ENCODE data around the gene GFM1.
A peak's percentile ranks its signal among the peaks of the same experiment; 100 is the strongest.

Gene GFM1

DNA sequence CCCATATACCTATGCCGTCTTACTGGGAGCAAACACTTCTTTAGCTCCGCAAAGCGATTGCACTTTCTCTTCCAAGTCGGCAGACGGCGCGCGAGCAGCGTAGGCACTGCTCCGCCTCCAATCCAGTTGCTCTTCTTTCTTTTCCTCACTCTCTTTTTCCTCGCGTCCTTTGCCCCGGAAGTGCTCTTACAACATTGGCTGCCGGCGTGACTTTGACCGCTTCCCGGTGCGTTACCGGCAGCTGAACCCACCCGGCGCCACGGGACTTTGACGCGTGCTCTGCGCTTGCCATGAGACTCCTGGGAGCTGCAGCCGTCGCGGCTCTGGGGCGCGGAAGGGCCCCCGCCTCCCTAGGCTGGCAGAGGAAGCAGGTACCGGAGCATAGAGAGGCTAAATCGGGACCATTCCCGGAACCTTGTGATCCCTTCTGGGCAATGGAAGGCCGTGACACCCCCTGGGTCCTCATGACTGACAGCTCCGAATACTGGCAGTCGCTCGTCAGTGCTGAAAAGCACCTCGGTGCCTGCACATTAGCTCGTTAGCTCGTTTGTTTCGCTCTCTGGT is at the start of gene GFM1:
TSS of gene GFM1 (plus strand) at position 183 of the 564 bp plus-strand sequence. CDS start at position 291, 108 bp downstream.
- DNase-seq: peak; percentile 95

DNA sequence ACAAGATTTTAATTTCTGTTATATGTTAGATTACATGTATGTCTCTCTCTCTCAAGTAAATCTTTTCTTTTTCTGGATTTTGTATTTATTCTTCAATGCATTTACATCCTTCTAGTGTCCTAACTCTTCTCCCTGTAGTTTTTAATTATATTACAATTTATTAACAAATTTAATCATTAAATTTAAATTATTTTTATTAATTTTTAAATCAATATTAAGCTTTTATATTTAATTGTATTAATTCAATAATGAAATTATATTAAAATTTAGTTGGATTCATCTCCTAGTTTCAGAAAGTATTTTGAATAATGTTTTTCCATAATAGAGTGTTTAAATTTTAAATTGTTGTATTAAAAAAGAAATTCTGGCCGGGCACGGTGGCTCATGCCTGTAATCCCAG is 43.5 kb upstream of the GFM1 start:
- DNase-seq: no peak

DNA sequence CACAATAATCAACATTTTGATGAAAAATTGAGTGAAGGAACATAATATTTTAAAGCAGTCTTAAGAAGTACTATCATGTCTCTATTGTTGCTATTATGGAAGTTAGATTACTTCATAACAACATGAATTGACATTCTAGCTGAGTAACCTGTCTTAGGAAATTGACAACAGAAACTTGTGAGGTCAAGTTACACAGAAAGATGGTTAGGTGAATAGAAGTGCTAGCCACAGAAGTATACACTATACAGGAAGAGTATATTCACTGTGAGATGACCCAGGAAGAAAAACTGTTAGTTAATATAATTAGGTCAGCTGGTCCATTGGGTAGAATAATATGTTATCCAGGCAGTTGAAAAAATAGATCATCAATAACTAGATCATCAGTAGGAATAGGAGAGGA is 42.1 kb upstream of the GFM1 start:
- no peak for DNase-seq

DNA sequence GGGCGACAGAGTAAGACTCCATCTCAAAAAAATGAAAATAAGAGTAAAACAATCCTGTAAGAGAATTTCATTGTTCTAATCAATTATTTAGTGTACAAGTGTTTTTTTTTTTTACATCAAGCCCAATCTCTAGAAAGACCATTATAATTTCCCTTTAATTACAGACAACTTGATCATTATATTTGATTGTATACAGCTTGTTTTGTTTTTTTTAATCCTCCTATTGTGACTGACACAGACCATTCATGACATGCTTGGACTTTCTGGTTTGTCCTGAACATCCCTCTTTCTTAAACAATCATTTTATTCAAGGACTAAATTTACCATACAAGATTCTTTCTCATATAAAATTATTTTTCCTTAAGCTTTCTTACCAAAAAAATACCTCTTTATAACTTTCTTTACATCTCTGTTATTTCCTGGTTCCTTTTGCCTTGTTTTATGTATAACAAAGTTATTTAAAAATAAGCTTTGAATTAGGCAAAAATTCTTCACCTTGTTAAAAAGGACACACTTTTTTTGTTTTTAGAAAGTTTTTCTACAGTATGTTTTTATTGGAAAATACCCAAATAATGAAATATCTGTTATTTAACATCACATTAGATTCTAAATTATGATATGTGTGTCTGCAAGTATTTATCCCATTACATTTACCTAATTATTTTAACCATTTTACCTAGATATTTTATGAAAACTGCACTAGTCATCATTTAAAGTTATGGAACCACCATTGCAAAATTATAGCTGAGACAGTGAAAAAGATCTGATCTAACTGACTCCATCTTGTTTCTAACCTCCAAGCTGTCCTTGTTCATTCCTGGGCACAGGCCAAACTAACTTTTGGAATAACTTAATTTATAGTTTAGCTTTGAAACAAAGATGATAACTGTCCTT is 26.1 kb upstream of the GFM1 start:
- no peak for DNase-seq

DNA sequence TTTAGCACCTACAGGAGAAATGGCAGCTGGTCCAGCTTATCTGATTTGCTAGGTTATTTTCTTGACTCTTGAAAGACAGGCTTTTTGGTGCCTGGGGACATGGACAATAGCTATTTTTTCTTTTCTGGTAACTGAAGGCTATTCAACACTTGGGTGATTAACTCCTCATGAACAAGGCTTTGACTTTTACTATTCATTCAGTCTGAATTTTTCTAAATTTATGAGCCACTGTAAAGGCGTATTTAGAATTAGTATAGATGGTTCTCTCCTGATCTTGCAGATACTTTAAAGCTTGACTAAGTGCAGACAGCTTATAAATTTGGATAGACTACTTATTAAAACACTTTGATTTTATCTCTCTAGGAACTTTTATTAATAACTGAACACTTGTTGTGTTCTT is 18.4 kb upstream of the GFM1 start:
- DNase-seq: no peak

DNA sequence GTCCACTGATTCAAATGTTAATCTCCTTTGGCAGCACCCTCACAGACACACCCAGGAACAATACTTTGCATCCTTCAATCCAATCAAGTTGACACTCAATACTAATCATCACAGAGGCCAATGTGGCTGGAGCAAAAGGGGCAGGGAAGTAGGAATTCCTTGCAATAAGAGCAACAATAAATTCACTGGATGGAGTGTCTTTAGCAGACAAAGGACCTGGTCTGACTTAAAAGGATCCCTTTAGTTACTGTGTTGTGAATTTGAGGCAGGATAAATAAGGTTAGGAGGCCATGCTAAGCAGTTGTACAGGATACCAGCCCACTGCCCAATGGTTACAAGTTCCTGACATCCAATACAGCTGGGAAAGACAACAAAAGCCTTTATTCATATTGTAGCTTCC is 12.3 kb upstream of the GFM1 start:
- DNase-seq: no peak

DNA sequence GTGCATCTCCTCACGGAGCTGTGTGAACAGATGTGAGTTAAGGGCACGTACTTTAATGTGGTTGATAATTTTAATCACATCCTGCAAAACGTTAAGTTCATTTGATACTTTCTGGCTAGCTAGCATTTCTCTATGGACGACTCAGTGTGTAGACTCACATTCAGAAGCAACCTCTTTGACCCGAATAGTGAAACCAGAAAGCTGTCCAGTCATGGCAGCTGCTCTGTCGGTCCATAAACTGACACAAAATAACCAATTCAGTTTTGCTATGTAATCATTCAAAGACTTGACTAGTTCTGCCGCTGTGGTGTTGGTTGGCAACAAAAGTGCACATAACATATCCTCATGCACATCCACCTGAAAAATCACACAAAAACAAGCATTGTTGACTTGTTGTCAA is 3.7 kb upstream of the GFM1 start:
- DNase-seq: no peak

DNA sequence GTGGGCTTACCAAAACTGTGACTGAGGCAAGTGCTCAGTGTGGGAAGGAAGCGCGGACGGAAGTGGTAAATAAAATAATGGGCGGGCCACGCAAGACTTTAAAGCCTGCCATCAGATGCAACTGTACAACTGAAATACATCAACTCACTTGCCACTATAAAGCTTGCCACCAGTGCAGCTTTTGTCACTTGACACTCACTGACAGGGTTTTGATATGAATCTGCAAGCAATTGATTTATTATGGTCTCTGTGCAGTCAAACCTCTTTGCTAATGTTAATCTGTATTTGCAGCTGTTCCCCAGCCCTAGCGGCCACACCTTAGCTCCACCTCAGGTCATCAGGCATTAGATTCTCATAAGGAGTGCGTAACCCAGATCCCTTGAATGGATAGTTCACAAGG is 2.3 kb upstream of the GFM1 start:
- no peak for DNase-seq

DNA sequence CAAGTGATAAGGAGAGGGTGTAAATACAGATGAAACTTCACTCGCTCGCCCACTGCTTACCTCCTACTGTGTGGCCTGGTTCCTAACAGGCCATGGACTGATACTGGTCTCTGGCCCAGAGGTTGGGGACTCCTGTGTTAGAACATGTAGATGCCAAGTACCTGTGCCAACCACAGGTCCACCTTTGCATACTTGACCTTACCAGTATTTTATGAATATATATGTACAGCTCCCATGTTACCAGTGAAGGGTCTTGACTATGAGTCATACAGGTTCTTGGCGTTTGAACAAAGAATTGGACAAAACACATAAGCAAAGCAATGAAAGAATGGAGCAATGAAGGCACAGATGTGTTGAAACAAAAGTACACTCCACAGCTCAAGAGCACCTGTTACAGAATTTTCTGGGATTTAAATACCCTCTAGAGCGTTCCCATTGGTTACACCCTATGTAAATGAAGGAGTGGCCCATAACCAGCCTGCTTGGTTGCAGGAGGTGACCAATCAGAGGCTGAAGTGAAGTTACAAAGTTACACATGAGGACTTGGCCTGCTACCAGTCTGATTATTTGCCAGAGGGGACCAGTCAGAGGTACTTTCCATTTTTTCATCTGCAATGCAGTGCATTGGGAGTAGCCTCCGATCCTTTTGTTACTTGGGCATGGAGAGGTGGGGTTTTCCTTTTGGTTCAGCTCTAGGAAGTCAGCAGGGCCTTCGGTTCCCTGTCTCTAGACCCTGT is 1.7 kb upstream of the GFM1 start:
- DNase-seq: no peak

DNA sequence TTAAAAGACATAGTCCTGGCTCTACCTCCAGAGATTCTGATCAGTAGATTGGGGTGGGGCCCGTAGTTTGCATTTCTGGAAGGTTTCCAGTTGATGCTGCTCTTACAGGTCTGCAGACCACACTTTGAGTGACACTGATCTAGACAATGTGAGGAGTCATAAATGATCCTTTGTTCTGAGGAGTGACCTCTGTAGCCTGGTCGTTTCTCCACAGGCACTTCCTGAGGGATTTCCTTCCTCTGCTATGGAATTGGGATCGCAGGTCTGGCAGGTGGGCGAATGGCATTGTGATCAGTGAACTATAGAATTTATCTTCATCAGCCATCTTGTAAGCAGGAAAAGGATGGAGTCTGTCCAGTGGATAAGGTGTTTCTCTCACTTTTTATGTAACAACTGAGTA is 5.5 kb downstream of the GFM1 start:
- no peak for DNase-seq

DNA sequence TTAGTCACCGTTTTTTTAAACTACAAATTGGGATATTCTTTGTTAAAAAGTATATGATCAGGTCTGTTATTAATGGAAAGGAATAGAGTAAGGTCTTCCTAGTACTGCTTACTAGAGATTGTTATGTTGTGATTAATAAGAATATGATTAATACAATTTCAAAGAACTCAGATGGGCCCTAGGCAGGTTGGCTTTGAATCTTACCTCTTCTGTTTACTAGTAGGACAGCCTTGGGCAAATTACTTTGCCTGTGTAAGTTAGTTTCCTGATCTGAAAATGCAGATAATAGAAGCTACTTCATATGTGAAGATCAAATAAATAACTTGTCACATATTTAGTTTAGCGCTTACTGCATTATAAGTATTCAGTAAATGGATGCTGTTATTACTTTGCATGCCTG is 6.9 kb downstream of the GFM1 start:
- DNase-seq: no peak

DNA sequence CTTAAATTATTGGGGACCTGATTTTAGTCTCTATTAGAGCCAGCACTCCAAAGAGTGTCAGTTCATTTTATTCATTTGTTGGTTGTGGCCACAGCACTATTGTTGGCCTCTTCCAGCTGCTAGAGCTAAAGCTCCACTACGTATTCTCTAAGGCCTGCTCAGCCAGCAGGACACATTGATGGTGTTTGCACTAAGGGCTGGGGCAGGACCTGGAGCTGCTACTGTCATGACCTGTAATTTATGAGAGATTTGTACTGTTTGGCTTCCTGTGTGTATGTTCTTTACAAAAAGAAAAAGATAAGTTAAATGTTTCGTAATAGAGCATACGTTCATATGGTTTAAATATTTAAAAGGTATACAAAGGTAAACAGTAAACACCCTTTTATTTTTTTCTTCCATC is 8.1 kb downstream of the GFM1 start:
- DNase-seq: no peak

DNA sequence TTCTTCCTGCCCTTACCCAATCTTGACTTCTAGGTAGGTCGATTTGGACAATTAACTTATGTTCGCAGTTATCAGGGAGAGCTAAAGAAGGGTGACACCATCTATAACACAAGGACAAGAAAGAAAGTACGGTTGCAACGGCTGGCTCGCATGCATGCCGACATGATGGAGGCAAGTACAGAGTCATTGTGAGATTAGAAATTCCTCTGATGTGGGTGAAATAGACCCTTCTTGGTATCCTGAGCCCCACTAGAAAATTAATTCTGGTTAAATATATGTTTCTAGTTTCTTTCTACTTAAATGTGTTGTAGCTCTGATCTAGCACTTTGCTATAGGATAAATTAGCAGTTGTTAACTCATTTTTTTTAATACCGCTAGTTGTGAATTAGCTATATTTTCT is 14.6 kb downstream of the GFM1 start:
- no peak for DNase-seq

DNA sequence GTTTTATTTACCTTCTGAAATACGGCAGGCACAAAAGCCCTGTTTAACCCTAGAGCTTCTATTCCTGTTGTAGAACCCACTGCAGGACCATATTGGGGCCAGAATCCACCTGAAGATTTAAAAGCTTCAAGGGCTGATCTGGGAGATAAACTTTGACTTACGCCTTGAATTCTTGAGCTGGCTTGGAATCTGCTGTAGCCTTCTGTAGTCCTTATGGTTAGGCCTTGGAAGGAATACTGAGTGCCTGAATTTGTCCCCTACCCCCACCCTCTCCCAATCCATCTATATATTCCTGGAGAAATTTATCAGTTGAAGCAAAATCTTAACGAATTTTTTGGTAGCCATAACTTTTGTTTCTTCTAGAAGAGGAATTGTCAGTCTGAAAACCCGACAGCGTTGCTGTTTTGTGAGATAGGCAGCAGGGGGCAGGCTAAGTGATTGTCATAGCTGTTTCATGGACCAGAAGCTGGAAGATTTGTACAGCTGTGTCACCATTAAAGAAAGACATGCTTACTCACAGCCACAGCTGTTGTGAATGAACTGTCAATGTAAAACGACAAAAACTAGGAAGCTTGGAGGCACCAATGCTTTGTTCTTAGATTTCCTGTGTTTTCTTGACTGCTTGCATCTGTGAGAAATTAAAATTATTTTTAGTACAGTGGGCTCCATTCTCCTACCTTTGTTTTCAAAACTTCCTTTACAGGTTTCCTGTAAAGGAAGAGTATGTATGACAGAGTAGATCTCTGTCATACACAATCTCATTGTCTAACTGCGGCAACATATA is 15.3 kb downstream of the GFM1 start:
- DNase-seq: no peak

DNA sequence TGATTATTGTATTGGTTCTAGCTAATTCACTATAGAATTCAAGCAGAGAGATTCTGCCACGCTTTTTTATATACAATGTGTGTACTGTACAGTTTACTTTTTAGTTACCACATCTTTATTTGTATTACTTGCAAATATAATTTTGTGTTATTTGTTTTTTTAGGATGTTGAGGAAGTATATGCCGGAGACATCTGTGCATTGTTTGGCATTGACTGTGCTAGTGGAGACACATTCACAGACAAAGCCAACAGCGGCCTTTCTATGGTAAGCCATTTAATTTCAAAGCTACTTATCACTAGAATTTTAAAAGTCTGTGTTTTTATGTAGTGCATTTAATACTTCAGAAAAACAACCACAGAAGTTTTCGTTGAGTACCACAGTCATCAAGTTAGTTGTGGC is 16.4 kb downstream of the GFM1 start:
- DNase-seq: no peak

DNA sequence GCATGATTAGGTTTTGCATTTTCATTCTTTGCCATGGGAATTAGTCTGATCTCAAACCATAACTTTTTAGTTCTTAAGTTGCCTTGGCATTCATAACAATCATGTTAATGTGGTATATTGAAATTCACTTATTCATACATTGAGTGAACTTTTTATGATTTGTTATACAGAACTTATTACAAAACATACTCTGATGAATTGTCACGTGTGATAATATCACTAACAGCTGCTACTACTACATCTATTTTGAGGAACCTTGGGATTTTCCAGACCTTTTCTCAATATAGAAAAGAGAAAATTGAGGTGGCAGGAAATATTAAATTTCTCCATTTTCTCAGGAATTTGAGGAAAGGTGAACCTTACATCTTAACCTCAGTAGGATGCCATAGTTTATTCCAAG is 18.9 kb downstream of the GFM1 start:
- no peak for DNase-seq

DNA sequence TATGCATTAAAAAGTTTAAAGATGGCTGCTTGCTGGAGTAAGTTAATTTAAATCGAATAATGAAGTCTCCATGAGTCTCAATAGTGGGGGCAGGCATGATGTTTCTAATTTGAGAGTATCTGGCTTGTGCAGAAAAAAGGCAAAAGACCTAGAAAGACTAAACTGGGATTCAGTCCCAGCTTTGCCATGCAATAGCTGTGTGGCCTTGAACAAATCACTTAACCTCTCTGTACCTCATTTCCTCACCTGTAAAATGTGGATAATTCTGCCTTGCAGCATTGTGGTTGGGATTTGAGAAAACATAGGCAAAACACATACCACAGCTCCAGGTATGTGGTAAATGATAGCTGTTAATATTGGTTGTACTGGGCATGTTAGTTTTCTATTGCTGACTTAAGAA is 19.5 kb downstream of the GFM1 start:
- no peak for DNase-seq

DNA sequence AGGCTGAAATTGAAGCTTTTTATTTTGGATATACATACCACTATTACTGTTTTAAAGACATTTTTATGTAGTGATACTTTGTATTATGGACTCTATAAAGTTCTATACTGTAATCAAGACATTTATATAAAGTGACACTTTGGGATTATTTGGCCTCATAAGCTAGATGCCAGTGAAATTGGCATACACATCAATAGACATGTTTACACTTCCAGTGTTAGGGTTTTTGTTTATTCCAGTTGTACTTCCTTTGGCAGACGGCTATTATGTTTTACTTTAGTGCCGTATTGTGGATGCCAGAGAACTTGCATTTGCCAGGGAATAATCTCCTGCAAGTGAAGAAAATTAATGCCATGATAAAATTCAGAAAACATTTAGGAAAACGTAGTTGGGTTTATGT is 22.1 kb downstream of the GFM1 start:
- DNase-seq: no peak

DNA sequence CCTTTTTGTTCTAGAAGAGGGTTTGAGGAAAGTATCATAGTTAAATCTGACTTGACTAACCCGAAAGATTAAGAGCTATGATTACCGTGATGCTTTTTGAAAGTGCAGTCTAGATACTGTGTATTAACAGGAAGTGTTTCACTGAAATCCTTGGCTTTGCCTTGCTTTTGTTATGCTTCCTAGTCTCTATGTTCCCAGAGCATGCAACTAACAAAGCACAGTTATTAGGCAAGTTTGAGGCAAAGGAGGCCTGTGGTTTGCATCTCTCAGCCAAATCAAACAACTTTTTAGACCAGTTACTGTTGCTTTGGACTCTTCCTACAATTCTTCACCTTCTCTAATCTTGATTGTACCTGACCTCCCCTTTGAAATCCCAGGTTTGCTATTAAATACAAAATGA is 24.2 kb downstream of the GFM1 start:
- no peak for DNase-seq

DNA sequence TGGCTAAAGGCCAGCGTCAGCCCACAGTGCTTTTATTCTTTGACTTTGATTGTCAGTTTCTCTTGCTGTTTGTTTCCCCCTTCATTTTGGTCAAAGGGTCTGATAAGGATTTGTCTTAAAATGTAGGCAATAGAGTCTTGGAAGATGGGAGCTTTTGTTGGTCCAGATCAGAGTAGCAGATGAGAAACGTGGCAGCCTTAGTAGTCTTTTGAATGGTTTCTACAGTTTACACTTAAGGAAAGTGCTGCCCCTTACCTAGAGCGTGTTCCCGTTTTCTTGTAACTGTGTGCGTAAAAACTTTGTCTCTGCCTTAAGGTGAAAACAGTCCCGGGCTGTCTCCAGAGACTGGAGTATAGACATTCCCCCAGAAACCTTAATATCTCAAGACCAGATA is 27.5 kb downstream of the GFM1 start:
- no peak for DNase-seq

DNA sequence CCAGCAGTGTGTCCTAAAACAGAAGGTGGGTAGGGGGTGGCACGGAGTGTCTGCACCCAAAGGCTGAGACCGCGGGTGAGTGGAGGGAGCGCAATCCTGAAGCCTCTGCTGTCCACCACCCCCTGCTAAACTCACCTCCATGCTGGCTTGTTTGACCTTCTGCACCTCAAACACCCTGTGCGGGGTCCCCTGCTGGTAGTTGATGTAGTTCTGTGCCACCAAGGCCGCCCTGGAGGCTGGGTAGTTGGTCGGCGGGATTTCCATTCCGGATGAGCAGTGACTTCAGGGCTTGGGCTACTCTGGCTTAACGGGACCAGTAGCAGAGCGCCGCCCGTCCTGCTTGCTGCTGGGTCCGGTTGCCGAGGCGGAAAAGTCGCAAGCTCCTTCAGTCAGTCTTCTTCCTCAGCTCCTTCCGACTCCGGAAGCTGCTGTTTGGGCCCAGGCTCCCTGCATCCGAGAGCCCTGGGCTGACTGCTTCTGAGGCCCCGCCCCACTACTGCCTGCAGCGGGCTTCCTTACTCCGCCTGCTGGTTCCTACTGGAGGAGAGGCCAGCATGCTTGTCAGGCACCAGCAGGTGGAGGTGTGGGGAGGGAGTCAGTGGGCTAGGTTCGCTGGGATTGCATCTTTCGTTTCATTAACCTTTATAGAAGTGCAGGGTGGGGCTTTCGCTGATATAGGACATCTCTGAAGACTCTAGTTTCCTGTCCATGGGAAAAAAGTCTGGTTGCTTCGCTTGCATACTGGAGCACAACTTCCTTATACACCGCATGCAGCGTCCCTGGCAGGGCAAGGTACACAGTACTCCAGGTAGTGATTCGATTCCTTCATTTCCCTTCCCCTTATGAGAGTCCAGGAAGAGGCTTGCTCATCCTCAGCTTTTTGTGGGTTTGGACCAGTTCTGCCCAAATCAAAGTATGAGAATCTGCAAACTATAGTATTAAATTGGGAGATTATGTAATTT is 28.2 kb downstream of the GFM1 start, which contains the start of gene LXN:
TSS of gene LXN (minus strand) at position 434 of the 962 bp plus-strand sequence. CDS start at position 264, 170 bp downstream.
- no peak for DNase-seq

DNA sequence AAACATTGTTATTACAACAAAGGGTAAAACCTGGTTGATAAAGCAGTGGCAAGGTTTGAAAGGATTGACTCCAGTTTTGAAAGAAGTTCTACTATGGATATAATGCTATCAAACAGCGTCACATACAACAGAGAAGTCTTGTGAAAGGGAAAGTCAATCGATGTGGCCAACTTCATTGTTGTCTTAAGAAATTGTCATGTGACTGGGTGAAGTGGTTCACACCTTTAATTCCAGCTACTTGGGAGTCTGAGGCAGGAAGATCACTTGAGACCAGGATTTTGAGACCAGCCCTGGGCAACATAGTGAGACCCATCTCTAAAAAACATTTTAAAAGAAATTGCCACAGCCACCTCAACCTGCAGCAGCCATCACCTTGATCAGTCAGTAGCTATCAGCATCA is 34.4 kb downstream of the GFM1 start:
- no peak for DNase-seq
